IMR-90 (cell line): Measurements from ENCODE around the gene CDKL4. TPM values are rescaled to one million over a fixed set of nuclear protein-coding genes. Genes with fewer than 3 reads are reported as not detected.

Source experiments
- ATAC-seq: fragments of 200-7000 bp; cut with Tn5 transposase; 2 replicates; pipeline ENCODE4 v1.9.1; 2020; ENCODE audit warnings: low read depth, mild to moderate bottlenecking, moderate library complexity
- BruUV-seq: library from RNA; stranded (reverse); fragments of 400-500 nt; replicated peaks from 2 replicates; lab custom pipeline; 2021; lab: Mats Ljungman, UMichigan
- CTCF ChIA-PET: fragments of 300-600 bp; formaldehyde crosslinking; extraction: SDS; loops from one replicate; lab custom pipeline; 2021; ENCODE audit warnings: antibody characterized with exemption; lab: Yijun Ruan, JAX
- POLR2A ChIA-PET: fragments of 300-600 bp; sonication (Branson Sonifier 250); formaldehyde crosslinking; loops from one replicate; lab custom pipeline; 2022; ENCODE audit warnings: antibody characterized with exemption; ENCODE audit not compliant: unreplicated experiment; lab: Charles Lee
- DNase-seq: peaks from one replicate; pipeline ENCODE4 v3.0.0; 2013
- H2AFZ ChIP-seq: replicated peaks from 2 replicates; pipeline ENCODE3; 2013; ENCODE audit warnings: low read length, mild to moderate bottlenecking; ENCODE audit not compliant: poor library complexity
- H2AK5ac ChIP-seq: 2 replicates; pipeline ENCODE4 v1.6.1; 2013; ENCODE audit warnings: low read depth, low read length, inconsistent platforms
- H2AK9ac ChIP-seq: replicated peaks from 2 replicates; pipeline ENCODE3; 2013; ENCODE audit warnings: mild to moderate bottlenecking, low read depth, low read length, moderate library complexity; ENCODE audit not compliant: poor library complexity
- H2BK120ac ChIP-seq: 2 replicates; pipeline ENCODE4 v1.6.1; 2013; ENCODE audit warnings: low read depth, low read length, inconsistent platforms
- H2BK15ac ChIP-seq: 3 replicates; pipeline ENCODE4 v1.6.1; 2013; ENCODE audit warnings: low read depth, low read length, inconsistent platforms
- H2BK20ac ChIP-seq: 2 replicates; pipeline ENCODE4 v1.6.1; 2013; ENCODE audit warnings: low read depth, mild to moderate bottlenecking, inconsistent platforms, low read length, moderate library complexity
- H2BK5ac ChIP-seq: 2 replicates; pipeline ENCODE4 v1.6.1; 2013; ENCODE audit warnings: mild to moderate bottlenecking, low read depth, low read length, inconsistent platforms; ENCODE audit not compliant: poor library complexity, severe bottlenecking
- H3K14ac ChIP-seq: replicated peaks from 2 replicates; pipeline ENCODE4 v1.6.1; 2013; ENCODE audit warnings: low read depth, low read length, inconsistent platforms
- H3K18ac ChIP-seq: 2 replicates; pipeline ENCODE4 v1.6.1; 2013; ENCODE audit warnings: low read depth, low read length, control low read depth
- H3K23ac ChIP-seq: 2 replicates; pipeline ENCODE4 v1.6.1; 2013; ENCODE audit warnings: low read depth, low read length, inconsistent platforms
- H3K27ac ChIP-seq: 2 replicates; pipeline ENCODE4 v1.5.1; 2013; ENCODE audit warnings: mild to moderate bottlenecking, control low read depth, low read length; ENCODE audit not compliant: insufficient read depth
- H3K27me3 ChIP-seq: 2 replicates; pipeline ENCODE4 v1.6.1; 2013; ENCODE audit warnings: low read length; ENCODE audit not compliant: control insufficient read depth, insufficient read depth
- H3K36me3 ChIP-seq: 2 replicates; pipeline ENCODE4 v1.6.1; 2013; ENCODE audit warnings: low read length, mixed read lengths; ENCODE audit not compliant: control insufficient read depth, insufficient read depth
- H3K4ac ChIP-seq: 2 replicates; pipeline ENCODE4 v1.6.1; 2013; ENCODE audit warnings: low read depth, low read length, inconsistent platforms
- H3K4me1 ChIP-seq: 2 replicates; pipeline ENCODE4 v1.6.1; 2013; ENCODE audit warnings: low read length, mixed read lengths; ENCODE audit not compliant: control insufficient read depth, insufficient read depth
- H3K4me2 ChIP-seq: 2 replicates; pipeline ENCODE4 v1.6.1; 2013; ENCODE audit warnings: low read depth, mild to moderate bottlenecking, control low read depth, low read length, moderate library complexity
- H3K4me3 ChIP-seq: 2 replicates; pipeline ENCODE4 v1.5.1; 2013; ENCODE audit warnings: low read depth, mild to moderate bottlenecking, control low read depth, low read length, moderate library complexity; ENCODE audit not compliant: insufficient read depth
- H3K56ac ChIP-seq: 2 replicates; pipeline ENCODE4 v1.6.1; 2013; ENCODE audit warnings: low read length, inconsistent platforms; ENCODE audit not compliant: insufficient read depth; ENCODE audit errors: extremely low read depth
- H3K79me1 ChIP-seq, 2 experiments: 2 replicates each; pipeline ENCODE4 v1.6.1; 2013; ENCODE audit warnings: low read length in 2 of 2, inconsistent platforms in 1 of 2, low read depth in 1 of 2
- H3K9ac ChIP-seq: 2 replicates; pipeline ENCODE4 v1.6.1; 2013; ENCODE audit warnings: low read depth, low read length, control low read depth
- H3K9me1 ChIP-seq: 2 replicates; pipeline ENCODE4 v1.6.1; 2013; ENCODE audit warnings: low read length, inconsistent platforms; ENCODE audit not compliant: insufficient read depth
- H3K9me3 ChIP-seq: 2 replicates; pipeline ENCODE4 v1.6.1; 2013; ENCODE audit warnings: low read length; ENCODE audit not compliant: control insufficient read depth, insufficient read depth
- H4K20me1 ChIP-seq: 2 replicates; pipeline ENCODE4 v1.6.1; 2013; ENCODE audit warnings: low read length, inconsistent platforms; ENCODE audit not compliant: insufficient read depth
- H4K5ac ChIP-seq: 2 replicates; pipeline ENCODE4 v1.6.1; 2013; ENCODE audit warnings: mild to moderate bottlenecking, low read depth, low read length, control low read depth
- H4K8ac ChIP-seq, 2 experiments: 2 replicates each; pipeline ENCODE4 v1.6.1; 2013; ENCODE audit warnings: low read depth in 2 of 2, low read length in 2 of 2, control low read depth in 1 of 2, inconsistent platforms in 1 of 2
- H4K91ac ChIP-seq: 2 replicates; pipeline ENCODE4 v1.6.1; 2013; ENCODE audit warnings: low read depth, low read length, inconsistent platforms; ENCODE audit not compliant: insufficient read depth
- BHLHE40 ChIP-seq: fragments of 150-350 bp; IDR thresholded peaks from 2 replicates; pipeline ENCODE4 v1.6.1; 2016; ENCODE audit warnings: mild to moderate bottlenecking, low read depth, low read length
- CEBPB ChIP-seq: IDR thresholded peaks from 2 replicates; pipeline ENCODE4 v1.6.1; 2012; ENCODE audit warnings: low read depth, low read length, improper control_type of control experiment
- CHD1 ChIP-seq: IDR thresholded peaks from 2 replicates; pipeline ENCODE4 v1.6.1; 2012; ENCODE audit warnings: low read depth, low read length, improper control_type of control experiment
- FOS ChIP-seq: fragments of 150-350 bp; IDR thresholded peaks from 2 replicates; pipeline ENCODE4 v1.6.1; 2016; ENCODE audit warnings: low read depth, low read length
- MAFK ChIP-seq: IDR thresholded peaks from 2 replicates; pipeline ENCODE4 v1.6.1; 2012; ENCODE audit warnings: low read depth, low read length, improper control_type of control experiment
- MAZ ChIP-seq: IDR thresholded peaks from 2 replicates; pipeline ENCODE4 v1.6.1; 2012; ENCODE audit warnings: low read depth, mild to moderate bottlenecking, low read length, improper control_type of control experiment, moderate library complexity, borderline replicate concordance
- MXI1 ChIP-seq: IDR thresholded peaks from 2 replicates; pipeline ENCODE4 v1.6.1; 2012; ENCODE audit warnings: low read depth, mild to moderate bottlenecking, low read length, moderate library complexity, borderline replicate concordance
- NFE2L2 ChIP-seq: fragments of 150-350 bp; IDR thresholded peaks from 2 replicates; pipeline ENCODE4 v1.6.1; 2016; ENCODE audit warnings: low read depth, mild to moderate bottlenecking, low read length
- POLR2A ChIP-seq: IDR thresholded peaks from 2 replicates; pipeline ENCODE4 v1.6.1; 2012; ENCODE audit warnings: mild to moderate bottlenecking, low read depth, low read length
- RAD21 ChIP-seq: IDR thresholded peaks from 2 replicates; pipeline ENCODE4 v1.6.1; 2012; ENCODE audit warnings: low read length, improper control_type of control experiment
- RCOR1 ChIP-seq: IDR thresholded peaks from 2 replicates; pipeline ENCODE4 v1.6.1; 2012; ENCODE audit warnings: mild to moderate bottlenecking, low read length, improper control_type of control experiment; ENCODE audit not compliant: insufficient replicate concordance
- RFX5 ChIP-seq: IDR thresholded peaks from 2 replicates; pipeline ENCODE4 v1.8.0; 2012; ENCODE audit warnings: low read depth, mild to moderate bottlenecking, low read length, moderate library complexity
- SMC3 ChIP-seq: fragments of 150-350 bp; IDR thresholded peaks from 2 replicates; pipeline ENCODE4 v1.6.1; 2016; ENCODE audit warnings: low read depth, mild to moderate bottlenecking, antibody characterized with exemption, low read length, moderate library complexity
- WGBS, 2 experiments: methylation state at CpG; one replicate each; pipeline versions ENCODE4 v1.1.5 to v1.1.7; 2013; ENCODE audit warnings: missing lambda C conversion rate in 2 of 2; ENCODE audit not compliant: insufficient read length in 1 of 2; ENCODE audit errors: extremely low coverage in 2 of 2; 5-methylcytosine and 5-hydroxymethylcytosine counted together
- dilution Hi-C: fragments of 300-500 bp; cut with HindIII; formaldehyde crosslinking; loops from one replicate; pipeline ENCODE4 v1.14.3; 2018; ENCODE audit warnings: low sequenced_read_pairs; ENCODE audit not compliant: unreplicated experiment
- in situ Hi-C: fragments of 300-500 bp; cut with MboI; formaldehyde crosslinking; loops from 3 replicates; pipeline ENCODE4 v1.14.3; 2019; ENCODE audit warnings: low sequenced_read_pairs, inconsistent platforms, mixed read lengths
- intact Hi-C: fragments of 100-400 bp; cut with micrococcal nuclease; formaldehyde crosslinking; loops from 2 replicates; pipeline ENCODE4 v1.10.0; 2022
- polyA plus RNA-seq, 3 experiments: library from polyadenylated mRNA; depleted of rRNA; stranded (reverse); fragments of >200 nt; gene quantifications; 2 replicates each; pipeline ENCODE4 v1.2.3, GENCODE V29; 2012; ENCODE audit warnings: low replicate concordance in 1 of 3
- total RNA-seq: library from RNA; depleted of rRNA; stranded (reverse); fragments of >200 nt; gene quantifications from 2 replicates; pipeline ENCODE4 v1.2.3, GENCODE V29; 2012
- TF ChIP-seq, protein P1 (sequence below): fragments of 150-350 bp; IDR thresholded peaks from 2 replicates; pipeline ENCODE4 v1.6.1; 2016; ENCODE audit warnings: low read depth, mild to moderate bottlenecking, low read length, moderate library complexity, borderline replicate concordance
- TF ChIP-seq, protein P2 (sequence below): conservative IDR thresholded peaks from 2 replicates; pipeline ENCODE4 v1.5.1; 2012; ENCODE audit warnings: mild to moderate bottlenecking, low read depth, low read length, improper control_type of control experiment
- TF ChIP-seq, protein P3 (sequence below): fragments of 150-350 bp; IDR thresholded peaks from 2 replicates; pipeline ENCODE4 v1.6.1; 2017; ENCODE audit warnings: mild to moderate bottlenecking, antibody characterized with exemption, low read length, low read depth

CDKL4 gene
- total and polyA plus RNA-seq, 2 of the 4 experiments (the other 2 are of a cell fraction), result not detected

DNA sequence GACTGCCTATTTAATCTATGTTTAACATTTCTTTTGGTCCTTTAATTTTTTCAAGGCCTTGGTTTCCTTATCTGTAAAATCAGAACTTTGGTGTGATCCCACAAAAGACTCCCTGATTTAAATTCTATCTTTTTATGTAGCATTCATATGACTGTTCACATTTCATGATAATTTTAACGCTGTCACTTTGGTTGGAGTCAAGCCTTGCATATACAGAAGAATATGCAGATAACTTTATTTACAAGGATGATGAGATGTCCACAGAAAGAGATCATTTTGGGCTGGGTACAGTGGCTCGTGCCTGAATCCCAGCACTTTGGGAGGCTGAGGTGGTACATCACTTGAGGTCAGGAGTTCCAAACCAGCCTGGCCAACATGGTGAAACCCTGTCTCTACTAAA is 84.5 kb downstream of the CDKL4 start:
- Histone ChIP-seq H4K20me1 (no peaks in the 10 kb centered on the region), H3K18ac (no peak overlapping the region), H3K23ac (no peak overlapping the region), H3K36me3 (no peaks in the 10 kb centered on the region), H3K9me3 (no peaks in the 10 kb centered on the region), H4K91ac (no peak overlapping the region), H3K27ac (no peak overlapping the region), H2BK20ac (no peak overlapping the region), H2AFZ (no peak overlapping the region), H3K27me3 (no peaks in the 10 kb centered on the region), H2BK15ac (no peak overlapping the region), H3K9ac (no peak overlapping the region), H3K4me1 (peaks cover 1% of the 10 kb centered on the region; the same call in 1 of the 2 replicates), H3K4ac (no peak overlapping the region), H4K8ac (no peak overlapping the region), H3K14ac (no peak overlapping the region), H3K4me2 (no peak overlapping the region), H3K56ac (no peak overlapping the region), H3K4me3 (no peak overlapping the region), H3K9me1 (no peaks in the 10 kb centered on the region; the same call in 1 of the 2 replicates), H2BK120ac (no peak overlapping the region), H2BK5ac (no peak overlapping the region), H2AK9ac (no peak overlapping the region), H3K79me1 (no peaks in the 10 kb centered on the region), H4K5ac (no peak overlapping the region), H2AK5ac (no peak overlapping the region)
- in situ Hi-C loops (no loop called here), intact Hi-C loops (no loop called here), dilution Hi-C loops (no loop called here)
- no peak for DNase-seq
- TF ChIP-seq POLR2A (no peak), MAZ (no peak), SMC3 (no peak), MXI1 (no peak), BHLHE40 (no peak), NFE2L2 (no peak), RCOR1 (no peak), FOS (no peak), CEBPB (no peak), MAFK (no peak), CHD1 (no peak), RFX5 (no peak), RAD21 (no peak)
- TF ChIP-seq, protein P1, sequence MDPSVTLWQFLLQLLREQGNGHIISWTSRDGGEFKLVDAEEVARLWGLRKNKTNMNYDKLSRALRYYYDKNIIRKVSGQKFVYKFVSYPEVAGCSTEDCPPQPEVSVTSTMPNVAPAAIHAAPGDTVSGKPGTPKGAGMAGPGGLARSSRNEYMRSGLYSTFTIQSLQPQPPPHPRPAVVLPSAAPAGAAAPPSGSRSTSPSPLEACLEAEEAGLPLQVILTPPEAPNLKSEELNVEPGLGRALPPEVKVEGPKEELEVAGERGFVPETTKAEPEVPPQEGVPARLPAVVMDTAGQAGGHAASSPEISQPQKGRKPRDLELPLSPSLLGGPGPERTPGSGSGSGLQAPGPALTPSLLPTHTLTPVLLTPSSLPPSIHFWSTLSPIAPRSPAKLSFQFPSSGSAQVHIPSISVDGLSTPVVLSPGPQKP, result no peak
- TF ChIP-seq, protein P2, sequence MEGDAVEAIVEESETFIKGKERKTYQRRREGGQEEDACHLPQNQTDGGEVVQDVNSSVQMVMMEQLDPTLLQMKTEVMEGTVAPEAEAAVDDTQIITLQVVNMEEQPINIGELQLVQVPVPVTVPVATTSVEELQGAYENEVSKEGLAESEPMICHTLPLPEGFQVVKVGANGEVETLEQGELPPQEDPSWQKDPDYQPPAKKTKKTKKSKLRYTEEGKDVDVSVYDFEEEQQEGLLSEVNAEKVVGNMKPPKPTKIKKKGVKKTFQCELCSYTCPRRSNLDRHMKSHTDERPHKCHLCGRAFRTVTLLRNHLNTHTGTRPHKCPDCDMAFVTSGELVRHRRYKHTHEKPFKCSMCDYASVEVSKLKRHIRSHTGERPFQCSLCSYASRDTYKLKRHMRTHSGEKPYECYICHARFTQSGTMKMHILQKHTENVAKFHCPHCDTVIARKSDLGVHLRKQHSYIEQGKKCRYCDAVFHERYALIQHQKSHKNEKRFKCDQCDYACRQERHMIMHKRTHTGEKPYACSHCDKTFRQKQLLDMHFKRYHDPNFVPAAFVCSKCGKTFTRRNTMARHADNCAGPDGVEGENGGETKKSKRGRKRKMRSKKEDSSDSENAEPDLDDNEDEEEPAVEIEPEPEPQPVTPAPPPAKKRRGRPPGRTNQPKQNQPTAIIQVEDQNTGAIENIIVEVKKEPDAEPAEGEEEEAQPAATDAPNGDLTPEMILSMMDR, result no peak
- TF ChIP-seq, protein P3, sequence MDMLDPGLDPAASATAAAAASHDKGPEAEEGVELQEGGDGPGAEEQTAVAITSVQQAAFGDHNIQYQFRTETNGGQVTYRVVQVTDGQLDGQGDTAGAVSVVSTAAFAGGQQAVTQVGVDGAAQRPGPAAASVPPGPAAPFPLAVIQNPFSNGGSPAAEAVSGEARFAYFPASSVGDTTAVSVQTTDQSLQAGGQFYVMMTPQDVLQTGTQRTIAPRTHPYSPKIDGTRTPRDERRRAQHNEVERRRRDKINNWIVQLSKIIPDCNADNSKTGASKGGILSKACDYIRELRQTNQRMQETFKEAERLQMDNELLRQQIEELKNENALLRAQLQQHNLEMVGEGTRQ, result no peak
- POLR2A ChIA-PET, result no interaction called here
- CTCF ChIA-PET, result no interaction called here
- no peak for ATAC-seq
- WGBS, 2 experiments, result no CpG with 5 or more reads among the region's 2 CpGs
- no TSS peak for BruUV-seq
